GM12878 (cell line): ENCODE data around the gene CLRN1. TPM values are rescaled to one million over a fixed set of nuclear protein-coding genes. Genes with fewer than 3 reads are reported as not detected.

Source experiments
- ATAC-seq: fragments of 200-7000 bp; cut with Tn5 transposase; 3 replicates; pipeline ENCODE4 v1.9.1; 2020; ENCODE audit warnings: mild to moderate bottlenecking, moderate library complexity
- BruUV-seq: library from RNA; stranded (reverse); fragments of 400-500 nt; replicated peaks from 2 replicates; lab custom pipeline; 2021; lab: Mats Ljungman, UMichigan
- CTCF ChIA-PET: fragments of 300-600 bp; sonication (Branson Sonifier 250); formaldehyde crosslinking; extraction: SDS; loops from one replicate; lab custom pipeline; 2021; ENCODE audit warnings: inconsistent platforms; lab: Yijun Ruan, JAX
- POLR2A ChIA-PET: fragments of 350-600 bp; formaldehyde crosslinking; extraction: SDS; loops from one replicate; lab custom pipeline; 2021; ENCODE audit warnings: inconsistent platforms; lab: Charles Lee
- RAD21 ChIA-PET: fragments of 300-600 bp; sonication (Branson Sonifier 250); formaldehyde crosslinking; loops from one replicate; lab custom pipeline; 2023; ENCODE audit warnings: antibody characterized with exemption; ENCODE audit not compliant: unreplicated experiment; lab: Charles Lee
- SMC1A ChIA-PET: fragments of 300-600 bp; sonication (Branson Sonifier 250); formaldehyde crosslinking; loops from one replicate; lab custom pipeline; 2023; ENCODE audit not compliant: unreplicated experiment, uncharacterized antibody; lab: Charles Lee
- DNase-seq: peaks from one replicate; pipeline ENCODE4 v3.0.0-alpha.2; 2011; ENCODE audit warnings: low read depth, low spot score
- FAIRE-seq: peaks from 3 replicates; lab custom pipeline; 2011; peaks lifted over from hg19 to GRCh38; lab: Jason Lieb, UNC
- H2AFZ ChIP-seq: 2 replicates; pipeline ENCODE4 v1.6.0; 2011; ENCODE audit warnings: low read depth, low read length, control low read depth; ENCODE audit not compliant: control insufficient read depth
- H3K27ac ChIP-seq: 2 replicates; pipeline ENCODE4 v1.5.1; 2011; ENCODE audit warnings: control low read depth; ENCODE audit not compliant: control insufficient read depth, insufficient read depth
- H3K27me3 ChIP-seq, 2 experiments: replicated peaks in 1 of 2; 2 replicates each; pipeline versions ENCODE4 v1.6.0 to v1.6.1; 2011; ENCODE audit warnings: low read length in 1 of 2; ENCODE audit not compliant: control insufficient read depth in 2 of 2, insufficient read depth in 2 of 2
- H3K36me3 ChIP-seq, 2 experiments: 2 replicates each; pipeline ENCODE4 v1.5.1; 2011; ENCODE audit warnings: low read length in 1 of 2; ENCODE audit not compliant: control insufficient read depth in 2 of 2, insufficient read depth in 2 of 2
- H3K4me1 ChIP-seq: 2 replicates; pipeline ENCODE4 v1.6.1; 2011; ENCODE audit warnings: mild to moderate bottlenecking, low read length, moderate library complexity, mixed read lengths; ENCODE audit not compliant: control insufficient read depth, insufficient read depth
- H3K4me2 ChIP-seq: 2 replicates; pipeline ENCODE4 v1.6.0; 2011; ENCODE audit warnings: control low read depth; ENCODE audit not compliant: control insufficient read depth, insufficient read depth
- H3K4me3 ChIP-seq: fragments of 200-600 bp; sonication (generic); 2 replicates; pipeline ENCODE4 v1.5.1; 2016
- H3K79me2 ChIP-seq: 2 replicates; pipeline ENCODE4 v1.6.0; 2011; ENCODE audit warnings: low read length; ENCODE audit not compliant: control insufficient read depth, insufficient read depth
- H3K9ac ChIP-seq: 2 replicates; pipeline ENCODE4 v1.8.0; 2011; ENCODE audit warnings: low read length, control low read depth, mixed read lengths; ENCODE audit not compliant: control insufficient read depth, insufficient read depth
- H3K9me3 ChIP-seq: replicated peaks from 3 replicates; pipeline ENCODE4 v1.5.1; 2011; ENCODE audit warnings: mild to moderate bottlenecking, low read length; ENCODE audit not compliant: control insufficient read depth, insufficient read depth
- H4K20me1 ChIP-seq: 2 replicates; pipeline ENCODE4 v1.6.0; 2011; ENCODE audit not compliant: control insufficient read depth, insufficient read depth
- ATF2 ChIP-seq: IDR thresholded peaks from 2 replicates; pipeline ENCODE4 v1.6.1; 2012; ENCODE audit warnings: low read length, inconsistent platforms
- ATF7 ChIP-seq: fragments of 450-650 bp; IDR thresholded peaks from 2 replicates; pipeline ENCODE4 v1.6.1; 2016; ENCODE audit warnings: low read depth, mild to moderate bottlenecking
- BCL3 ChIP-seq: IDR thresholded peaks from 2 replicates; pipeline ENCODE4 v1.6.1; 2011; ENCODE audit warnings: borderline replicate concordance, low read depth, mild to moderate bottlenecking, moderate library complexity, low read length; ENCODE audit not compliant: insufficient read depth, poor library complexity, severe bottlenecking
- CBX3 ChIP-seq: fragments of 200-600 bp; sonication (generic); IDR thresholded peaks from 2 replicates; pipeline ENCODE4 v1.6.1; 2016; ENCODE audit warnings: low read depth, borderline replicate concordance
- CHD4 ChIP-seq: fragments of 200-600 bp; sonication (generic); IDR thresholded peaks from 2 replicates; pipeline ENCODE4 v1.6.1; 2016; ENCODE audit warnings: mild to moderate bottlenecking
- MEF2A ChIP-seq: IDR thresholded peaks from 2 replicates; pipeline ENCODE4 v1.6.1; 2011; ENCODE audit warnings: low read depth, mild to moderate bottlenecking, low read length, moderate library complexity; ENCODE audit not compliant: insufficient read depth
- MTA3 ChIP-seq: IDR thresholded peaks from 2 replicates; pipeline ENCODE4 v1.6.1; 2012; ENCODE audit warnings: low read length, inconsistent platforms, borderline replicate concordance
- NFIC ChIP-seq: IDR thresholded peaks from 2 replicates; pipeline ENCODE4 v1.6.1; 2012; ENCODE audit warnings: low read depth, mild to moderate bottlenecking, inconsistent platforms, low read length, moderate library complexity
- RBBP5 ChIP-seq: fragments of 200-600 bp; sonication (generic); conservative IDR thresholded peaks from 2 replicates; pipeline ENCODE4 v1.6.1; 2016
- SMAD5 ChIP-seq: IDR thresholded peaks from 2 replicates; pipeline ENCODE4 v1.6.1; 2016; ENCODE audit warnings: antibody characterized with exemption, low read depth
- ZNF24 ChIP-seq: fragments of 450-650 bp; IDR thresholded peaks from 2 replicates; pipeline ENCODE4 v1.6.1; 2017; ENCODE audit warnings: antibody characterized with exemption, mild to moderate bottlenecking
- WGBS: methylation state at CpG from one replicate; pipeline ENCODE4 v1.1.6; 2016; ENCODE audit warnings: low lambda C conversion rate; ENCODE audit not compliant: insufficient replicate concordance, insufficient coverage; ENCODE audit errors: missing lambda C conversion rate; 5-methylcytosine and 5-hydroxymethylcytosine counted together
- in situ Hi-C: fragments of 300-500 bp; cut with MboI; formaldehyde crosslinking; loops from 9 replicates; pipeline ENCODE4 v1.14.3; 2018; ENCODE audit warnings: mixed read lengths
- intact Hi-C: fragments of 100-400 bp; cut with micrococcal nuclease; formaldehyde crosslinking; loops from one replicate; pipeline ENCODE4 v1.14.2; 2022; ENCODE audit not compliant: unreplicated experiment
- polyA plus RNA-seq, 11 experiments: library from polyadenylated mRNA; depleted of rRNA in 4 of 11; unstranded in 6 of 11; stranded (reverse) in 5 of 11; fragments of >200 nt; fragmentation: Nextera tagmentation in 4 of 11; fragmentation: Illumina TruSeq in 1 of 11; extraction: Ambion mirVana in 4 of 11; extraction: Trizol in 1 of 11; gene quantifications; 1 replicate in 1 of 11; 2 replicates in 10 of 11; pipeline versions ENCODE4 v1.2.1 to v1.2.3, GENCODE V29; 2011 to 2016; ENCODE audit warnings: inconsistent platforms in 2 of 11, missing spikeins in 2 of 11, low read depth in 1 of 11
- total RNA-seq, 4 experiments: library from RNA; depleted of rRNA in 3 of 4; stranded (reverse); fragments of >200 nt in 3 of 4; fragmentation: Illumina TruSeq in 1 of 4; extraction: Trizol in 1 of 4; gene quantifications; 2 replicates each; pipeline versions ENCODE4 v1.2.1 to v1.2.3, GENCODE V29; 2013 to 2021

The CLRN1 gene
- total and polyA plus RNA-seq, 10 of the 15 experiments (the other 5 are each of a cell fraction or from before 2014, with no cell fraction given) = not detected

- no TSS peak for BruUV-seq
- H3K4me3 ChIP-seq = no peak overlapping the region
- in situ Hi-C loops = no loop called here
- WGBS = 76% methylated on average over 4 of the region's 4 CpGs
- RAD21 ChIA-PET = no interaction called here
- peaks cover 9% of the 10 kb centered on the region for H3K4me1 ChIP-seq
- no peaks in the 10 kb centered on the region for H3K79me2 ChIP-seq
- TF ChIP-seq NFIC = no peak
- TF ChIP-seq MEF2A = no peak
- TF ChIP-seq RBBP5 = no peak
- TF ChIP-seq SMAD5 = no peak
- no peak for TF ChIP-seq CHD4
- no peak for TF ChIP-seq CBX3
- no peak for TF ChIP-seq ATF7
- TF ChIP-seq ZNF24 = no peak
- TF ChIP-seq ATF2 = no peak
- no peak for TF ChIP-seq MTA3
- no peak for TF ChIP-seq BCL3
- TF ChIP-seq, all 136 proteins: peak for 0
- CTCF ChIA-PET = interaction anchor here (1.0 kb wide), 1 partner anchor 125 kb away, joined by 4 read pairs; no protein-coding TSS in a partner anchor
- intact Hi-C loops = no loop called here
- no peaks in the 10 kb centered on the region for H4K20me1 ChIP-seq
- no peak overlapping the region for H3K9ac ChIP-seq
- POLR2A ChIA-PET = no interaction called here
- H3K27me3 ChIP-seq = peaks cover 0 to 4% of the 10 kb centered on the region in 2 experiments; a peak in 2 of 4 replicates
- no peaks in the 10 kb centered on the region for H3K36me3 ChIP-seq
- no peak overlapping the region for H3K27ac ChIP-seq
- no peak overlapping the region for H2AFZ ChIP-seq
- SMC1A ChIA-PET = no interaction called here
- no peaks in the 10 kb centered on the region for H3K9me3 ChIP-seq
- ATAC-seq = no peak
- no peak for DNase-seq
- no peak overlapping the region for H3K4me2 ChIP-seq
- no peak for FAIRE-seq
Measured at GRCh38 chr3:150913133-150913922, 59.2 kb downstream of the CLRN1 start.
